ENCODE results near the gene PSMD8. TPM values are rescaled to one million over a fixed set of nuclear protein-coding genes. Genes with fewer than 3 reads are reported as not detected.

The PSMD8 gene
- total RNA-seq, 1 donor from 2014 or later = 131 TPM

DNA sequence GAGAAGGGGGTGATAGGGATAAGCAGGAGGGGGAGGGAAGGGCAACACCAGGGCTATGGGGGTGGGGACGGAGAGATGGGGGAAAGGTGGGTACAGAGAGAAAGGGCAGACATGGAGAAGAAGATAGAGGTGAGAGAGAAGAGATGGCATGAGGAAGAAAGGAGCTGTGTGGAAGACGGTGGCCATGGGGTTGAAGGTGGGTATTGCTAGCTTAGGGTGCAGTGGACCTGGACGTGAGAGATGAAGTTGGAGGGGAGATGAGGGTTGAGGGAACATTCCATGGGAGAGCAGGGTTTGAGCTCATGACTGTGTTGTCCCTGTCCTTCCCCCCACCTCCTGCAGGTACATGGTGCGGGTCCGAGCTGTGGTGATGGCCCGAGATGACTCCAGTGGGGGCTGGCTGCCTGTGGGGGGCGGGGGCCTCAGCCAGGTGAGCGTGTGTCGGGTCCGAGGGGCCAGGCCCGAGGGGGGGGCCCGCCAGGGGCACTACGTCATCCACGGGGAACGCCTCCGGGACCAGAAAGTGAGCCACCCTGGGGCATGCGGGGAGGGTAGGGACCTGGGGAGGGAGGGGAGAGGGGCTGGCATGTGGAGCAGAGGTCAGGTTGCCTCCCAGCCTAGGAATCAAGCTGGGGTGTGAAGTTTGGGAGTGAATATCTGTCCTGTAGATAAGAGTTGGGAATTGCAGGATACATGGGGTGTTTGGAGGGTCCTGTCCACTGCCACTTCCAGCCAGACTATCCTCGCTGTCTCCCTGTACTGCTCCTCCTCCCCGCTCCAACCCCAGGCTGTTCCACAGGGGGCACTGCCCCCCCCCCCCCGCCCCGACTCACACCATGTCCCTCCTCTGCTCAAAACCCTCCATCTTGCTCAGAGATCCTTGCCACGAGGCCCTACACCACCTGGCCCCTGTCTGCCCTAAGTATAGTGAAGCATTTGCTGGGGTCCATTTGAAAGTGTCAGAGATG is 15.9 kb downstream of the PSMD8 start:
- H3K36me3 Mint-ChIP-seq = peaks cover 20% of the 10 kb centered on the region
- H3K27me3 Mint-ChIP-seq (ENCODE audit: low read depth) = peaks cover 24% of the 10 kb centered on the region
- TF ChIP-seq, protein P1, sequence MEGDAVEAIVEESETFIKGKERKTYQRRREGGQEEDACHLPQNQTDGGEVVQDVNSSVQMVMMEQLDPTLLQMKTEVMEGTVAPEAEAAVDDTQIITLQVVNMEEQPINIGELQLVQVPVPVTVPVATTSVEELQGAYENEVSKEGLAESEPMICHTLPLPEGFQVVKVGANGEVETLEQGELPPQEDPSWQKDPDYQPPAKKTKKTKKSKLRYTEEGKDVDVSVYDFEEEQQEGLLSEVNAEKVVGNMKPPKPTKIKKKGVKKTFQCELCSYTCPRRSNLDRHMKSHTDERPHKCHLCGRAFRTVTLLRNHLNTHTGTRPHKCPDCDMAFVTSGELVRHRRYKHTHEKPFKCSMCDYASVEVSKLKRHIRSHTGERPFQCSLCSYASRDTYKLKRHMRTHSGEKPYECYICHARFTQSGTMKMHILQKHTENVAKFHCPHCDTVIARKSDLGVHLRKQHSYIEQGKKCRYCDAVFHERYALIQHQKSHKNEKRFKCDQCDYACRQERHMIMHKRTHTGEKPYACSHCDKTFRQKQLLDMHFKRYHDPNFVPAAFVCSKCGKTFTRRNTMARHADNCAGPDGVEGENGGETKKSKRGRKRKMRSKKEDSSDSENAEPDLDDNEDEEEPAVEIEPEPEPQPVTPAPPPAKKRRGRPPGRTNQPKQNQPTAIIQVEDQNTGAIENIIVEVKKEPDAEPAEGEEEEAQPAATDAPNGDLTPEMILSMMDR (IDR thresholded peaks at IDR 0.05; ENCODE audit: unreplicated experiment) = no peak
- H3K4me3 Mint-ChIP-seq = peak overlapping the region; percentile 36
- H3K27ac Mint-ChIP-seq = no peak overlapping the region
- no peak for DNase-seq (ENCODE audit: low spot score in 2 of 2, unreplicated experiment in 2 of 2)
- H3K9me3 Mint-ChIP-seq = peaks cover 8% of the 10 kb centered on the region
- peaks cover 16% of the 10 kb centered on the region for H3K4me1 Mint-ChIP-seq

DNA sequence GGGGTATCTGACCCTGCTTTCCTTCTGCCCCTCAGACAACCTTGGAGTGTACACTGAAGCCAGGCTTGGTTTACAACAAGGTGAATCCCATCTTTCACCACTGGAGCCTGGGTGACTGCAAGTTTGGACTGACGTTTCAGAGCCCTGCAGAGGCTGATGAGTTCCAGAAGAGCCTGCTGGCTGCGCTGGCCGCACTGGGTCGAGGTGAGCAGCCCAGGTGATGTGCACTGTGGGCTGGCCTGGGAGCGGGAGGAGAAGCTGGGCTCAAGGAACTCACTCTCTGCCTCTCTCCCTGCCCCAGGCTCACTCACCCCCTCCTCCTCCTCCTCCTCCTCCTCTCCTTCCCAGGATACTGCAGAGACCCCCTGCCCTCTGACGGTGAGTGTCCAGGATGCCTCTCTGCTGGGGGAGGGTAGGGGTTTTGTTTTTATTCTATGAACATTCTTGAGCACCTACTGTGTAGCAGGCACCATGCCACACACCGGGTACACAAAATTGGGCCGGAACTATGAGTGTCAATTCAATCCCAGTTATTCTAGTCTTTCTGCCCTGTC is 17.6 kb downstream of the PSMD8 start:
- no peak for DNase-seq (ENCODE audit: low spot score in 2 of 2, unreplicated experiment in 2 of 2)
- TF ChIP-seq, protein P1 (IDR thresholded peaks at IDR 0.05; ENCODE audit: unreplicated experiment) = no peak
- H3K9me3 Mint-ChIP-seq = peaks cover 14% of the 10 kb centered on the region
- no peak overlapping the region for H3K4me3 Mint-ChIP-seq
- peaks cover 24% of the 10 kb centered on the region for H3K27me3 Mint-ChIP-seq (ENCODE audit: low read depth)
- H3K36me3 Mint-ChIP-seq = peaks cover 27% of the 10 kb centered on the region
- peaks cover 16% of the 10 kb centered on the region for H3K4me1 Mint-ChIP-seq
- no peak overlapping the region for H3K27ac Mint-ChIP-seq

DNA sequence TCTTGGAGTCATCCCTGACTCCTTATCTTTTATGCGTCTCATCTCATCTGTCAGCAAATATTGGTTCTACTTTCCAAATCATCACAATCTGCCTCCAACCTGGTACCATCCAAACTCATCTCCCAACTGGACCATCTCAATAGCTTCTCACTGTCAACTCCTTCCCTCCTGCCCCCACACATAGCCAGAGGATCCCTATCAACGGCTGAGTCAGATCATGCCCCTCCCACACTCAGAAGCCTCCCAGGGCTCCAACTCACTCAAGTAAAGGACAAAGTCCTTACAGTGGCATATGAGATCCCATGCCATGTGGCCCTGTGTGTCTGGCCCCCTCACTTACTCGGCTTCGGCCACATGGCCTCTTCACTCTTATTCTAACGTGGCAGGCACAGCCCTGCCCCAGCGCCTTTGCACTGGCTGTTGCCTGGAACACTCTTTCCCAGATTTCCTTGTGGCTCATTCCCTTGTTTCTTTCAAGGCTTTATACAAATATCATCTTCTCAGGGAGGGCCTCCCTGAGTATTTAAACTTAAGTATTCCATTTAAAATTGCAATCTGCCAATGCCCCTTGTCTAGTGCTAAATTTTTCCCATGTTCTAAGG is 18.4 kb downstream of the PSMD8 start:
- Mint-ChIP-seq H3K9me3 (peaks cover 14% of the 10 kb centered on the region), H3K27ac (no peak overlapping the region), H3K27me3 (ENCODE audit: low read depth) (peaks cover 18% of the 10 kb centered on the region), H3K4me3 (no peak overlapping the region), H3K4me1 (peaks cover 12% of the 10 kb centered on the region), H3K36me3 (peaks cover 25% of the 10 kb centered on the region)
- TF ChIP-seq, protein P1 (IDR thresholded peaks at IDR 0.05; ENCODE audit: unreplicated experiment) = no peak
- DNase-seq (ENCODE audit: low spot score in 2 of 2, unreplicated experiment in 2 of 2) = no peak

DNA sequence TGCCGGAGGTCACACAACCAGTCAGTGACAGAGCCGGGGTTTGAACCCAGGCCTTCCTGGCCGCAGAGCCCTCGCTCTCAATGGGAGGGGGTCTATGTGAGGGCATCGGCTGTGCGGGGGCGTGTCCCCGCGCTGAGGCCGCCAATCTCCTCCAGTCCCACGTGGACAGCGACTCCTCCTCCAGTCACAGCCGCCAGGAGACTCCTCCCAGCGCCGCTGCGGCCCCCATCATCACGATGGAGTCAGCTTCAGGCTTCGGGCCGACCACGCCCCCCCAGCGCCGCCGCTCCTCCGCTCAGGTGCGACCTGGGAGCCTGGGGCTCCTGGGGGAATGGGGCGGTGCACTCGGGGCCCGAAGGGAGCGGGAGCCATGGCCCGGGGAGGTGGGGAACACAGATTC is 20.1 kb downstream of the PSMD8 start:
- TF ChIP-seq, protein P1 (IDR thresholded peaks at IDR 0.05; ENCODE audit: unreplicated experiment) = no peak
- Mint-ChIP-seq H3K27ac (no peak overlapping the region), H3K9me3 (peaks cover 14% of the 10 kb centered on the region), H3K4me1 (peaks cover 5% of the 10 kb centered on the region), H3K27me3 (ENCODE audit: low read depth) (peaks cover 18% of the 10 kb centered on the region), H3K4me3 (no peak overlapping the region), H3K36me3 (peaks cover 25% of the 10 kb centered on the region)
- DNase-seq (ENCODE audit: low spot score in 2 of 2, unreplicated experiment in 2 of 2) = no peak

DNA sequence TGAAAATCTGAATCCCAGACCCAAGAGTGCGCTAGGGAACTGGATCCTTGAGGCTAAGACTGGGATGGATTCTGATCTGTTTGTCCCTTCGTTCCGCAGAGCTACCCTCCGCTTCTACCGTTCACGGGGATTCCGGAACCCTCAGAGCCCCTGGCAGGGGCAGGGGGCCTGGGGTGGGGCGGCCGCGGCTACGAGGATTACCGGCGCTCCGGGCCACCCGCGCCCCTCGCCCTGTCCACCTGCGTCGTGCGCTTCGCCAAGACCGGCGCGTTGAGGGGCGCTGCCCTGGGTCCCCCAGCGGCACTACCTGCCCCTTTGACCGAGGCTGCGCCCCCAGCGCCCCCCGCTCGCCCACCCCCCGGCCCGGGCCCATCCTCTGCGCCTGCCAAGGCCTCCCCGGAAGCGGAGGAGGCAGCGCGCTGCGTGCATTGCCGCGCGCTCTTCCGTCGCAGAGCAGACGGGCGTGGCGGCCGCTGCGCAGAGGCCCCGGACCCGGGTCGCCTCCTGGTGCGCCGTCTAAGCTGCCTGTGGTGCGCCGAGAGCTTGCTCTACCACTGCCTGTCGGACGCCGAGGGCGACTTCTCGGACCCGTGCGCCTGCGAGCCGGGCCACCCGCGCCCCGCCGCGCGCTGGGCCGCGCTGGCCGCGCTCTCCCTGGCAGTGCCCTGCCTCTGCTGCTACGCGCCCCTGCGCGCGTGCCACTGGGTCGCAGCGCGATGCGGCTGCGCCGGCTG is 21.2 kb downstream of the PSMD8 start:
- no peak overlapping the region for H3K27ac Mint-ChIP-seq
- H3K27me3 Mint-ChIP-seq (ENCODE audit: low read depth) = peaks cover 22% of the 10 kb centered on the region

More for the DNA sequence above, 21.2 kb downstream of the PSMD8 start:
- TF ChIP-seq, protein P1 (IDR thresholded peaks at IDR 0.05; ENCODE audit: unreplicated experiment) = no peak
- Mint-ChIP-seq H3K4me3 (no peak overlapping the region), H3K36me3 (peaks cover 25% of the 10 kb centered on the region), H3K9me3 (peaks cover 14% of the 10 kb centered on the region), H3K4me1 (peaks cover 2% of the 10 kb centered on the region)
- no peak for DNase-seq (ENCODE audit: low spot score in 2 of 2, unreplicated experiment in 2 of 2)
